Endothelial cell of umbilical vein (primary cell): ENCODE measurements around the gene PRKCD. TPM values are rescaled to one million over a fixed set of nuclear protein-coding genes. Genes with fewer than 3 reads are reported as not detected.

Experiments used
- BruUV-seq: library from RNA; stranded (reverse); fragments of 400-500 nt; replicated peaks from 2 replicates; lab custom pipeline; 2021; lab: Mats Ljungman, UMichigan
- CTCF ChIA-PET: fragments of 300-600, 350-600 bp; sonication (Branson Sonifier 250); formaldehyde crosslinking; loops from one replicate; lab custom pipeline; 2021; ENCODE audit warnings: antibody characterized with exemption, inconsistent platforms; lab: Charles Lee
- POLR2A ChIA-PET: fragments of 300-600, 350-600 bp; sonication (Branson Sonifier 250); formaldehyde crosslinking; loops from one replicate; lab custom pipeline; 2021; ENCODE audit warnings: antibody characterized with exemption, inconsistent platforms; lab: Charles Lee
- DNase-seq: peaks from one replicate; pipeline ENCODE4 v3.0.0-alpha.2; 2011; ENCODE audit warnings: low read depth, low spot score
- FAIRE-seq: peaks from 2 replicates; lab custom pipeline; 2011; peaks lifted over from hg19 to GRCh38; lab: Jason Lieb, UNC
- H2AFZ ChIP-seq: 2 replicates; pipeline ENCODE4 v1.6.0; 2012; ENCODE audit warnings: low read depth, low read length, control low read depth, inconsistent platforms
- H3K27ac ChIP-seq: 2 replicates; pipeline ENCODE4 v1.5.1; 2011; ENCODE audit warnings: low read depth, mild to moderate bottlenecking, control low read depth, low read length, moderate library complexity; ENCODE audit not compliant: insufficient read depth
- H3K27me3 ChIP-seq, 2 experiments: 2 replicates each; pipeline versions ENCODE4 v1.6.0 to v1.6.1; 2011; ENCODE audit warnings: low read length in 2 of 2, mixed read lengths in 1 of 2; ENCODE audit not compliant: control insufficient read depth in 2 of 2, insufficient read depth in 2 of 2
- H3K36me3 ChIP-seq, 2 experiments: 2 replicates in 1 of 2; 3 replicates in 1 of 2; pipeline ENCODE4 v1.5.1; 2011; ENCODE audit warnings: low read length in 2 of 2, mild to moderate bottlenecking in 1 of 2, moderate library complexity in 1 of 2; ENCODE audit not compliant: control insufficient read depth in 2 of 2, insufficient read depth in 2 of 2; ENCODE audit errors: extremely low read depth in 1 of 2
- H3K4me1 ChIP-seq: 3 replicates; pipeline ENCODE4 v1.5.1; 2011; ENCODE audit warnings: mild to moderate bottlenecking, low read length; ENCODE audit not compliant: control insufficient read depth, insufficient read depth; ENCODE audit errors: extremely low read depth
- H3K4me2 ChIP-seq: 2 replicates; pipeline ENCODE4 v1.6.1; 2011; ENCODE audit warnings: low read length, control low read depth, mixed read lengths; ENCODE audit not compliant: insufficient read depth
- H3K4me3 ChIP-seq, 3 experiments: fragments of 200-600 bp in 1 of 3; sonication (generic), shearing (Covaris generic) in 1 of 3; replicated peaks in 1 of 3; 2 replicates each; pipeline ENCODE4 v1.5.1; 2011 to 2016; ENCODE audit warnings: control low read depth in 3 of 3, low read length in 3 of 3, mild to moderate bottlenecking in 2 of 3, inconsistent platforms in 1 of 3, low read depth in 1 of 3, moderate library complexity in 1 of 3; ENCODE audit not compliant: insufficient read depth in 1 of 3
- H3K79me2 ChIP-seq: 2 replicates; pipeline ENCODE4 v1.6.0; 2012; ENCODE audit warnings: low read length, inconsistent platforms; ENCODE audit not compliant: control insufficient read depth, insufficient read depth
- H3K9ac ChIP-seq: replicated peaks from 2 replicates; pipeline ENCODE3; 2011; ENCODE audit warnings: low read length, control low read depth; ENCODE audit not compliant: insufficient read depth; ENCODE audit errors: extremely low read depth
- H3K9me1 ChIP-seq: replicated peaks from 3 replicates; pipeline ENCODE4 v1.6.0; 2011; ENCODE audit warnings: mild to moderate bottlenecking, low read length; ENCODE audit not compliant: control insufficient read depth, insufficient read depth; ENCODE audit errors: extremely low read depth
- H3K9me3 ChIP-seq: replicated peaks from 2 replicates; pipeline ENCODE4 v1.5.1; 2012; ENCODE audit warnings: low read length, inconsistent platforms; ENCODE audit not compliant: control insufficient read depth, insufficient read depth
- H4K20me1 ChIP-seq: replicated peaks from 2 replicates; pipeline ENCODE3; 2011; ENCODE audit warnings: mild to moderate bottlenecking, low read length; ENCODE audit not compliant: control insufficient read depth, insufficient read depth; ENCODE audit errors: extremely low read depth
- EZH2 ChIP-seq: IDR thresholded peaks from 2 replicates; pipeline ENCODE4 v1.6.1; 2012; ENCODE audit warnings: borderline replicate concordance, low read depth, mild to moderate bottlenecking, moderate library complexity, low read length, inconsistent platforms; ENCODE audit not compliant: severe bottlenecking
- FOS ChIP-seq: IDR thresholded peaks from 2 replicates; pipeline ENCODE4 v1.6.1; 2011; ENCODE audit warnings: mild to moderate bottlenecking, low read length, moderate library complexity, borderline replicate concordance; ENCODE audit not compliant: insufficient read depth
- GATA2 ChIP-seq: IDR thresholded peaks from 2 replicates; pipeline ENCODE4 v1.7.0; 2011; ENCODE audit warnings: low read depth, mild to moderate bottlenecking, moderate library complexity, mixed read lengths, low read length; ENCODE audit not compliant: insufficient read length, insufficient read depth
- JUN ChIP-seq: IDR thresholded peaks from 2 replicates; pipeline ENCODE4 v1.6.1; 2011; ENCODE audit warnings: borderline replicate concordance, low read depth; ENCODE audit not compliant: insufficient read length, insufficient read depth
- MYC ChIP-seq: IDR thresholded peaks from one replicate; pipeline ENCODE4 v1.6.1; 2011; ENCODE audit warnings: mild to moderate bottlenecking, low read depth, low read length
- POLR2A ChIP-seq: IDR thresholded peaks from 2 replicates; pipeline ENCODE4 v1.6.1; 2012; ENCODE audit warnings: low read depth, mild to moderate bottlenecking, control low read depth, low read length
- POLR2AphosphoS5 ChIP-seq: IDR thresholded peaks from 2 replicates; pipeline ENCODE4 v1.6.1; 2012; ENCODE audit warnings: low read depth, mild to moderate bottlenecking, control low read depth, low read length, moderate library complexity; ENCODE audit not compliant: insufficient read depth
- dilution Hi-C: fragments of 300-500 bp; cut with MboI; formaldehyde crosslinking; loops from one replicate; pipeline ENCODE4 v1.15.0; 2019; ENCODE audit warnings: low sequenced_read_pairs; ENCODE audit not compliant: extremely low pct_ligation_motif_present
- intact Hi-C: fragments of 100-400 bp; cut with micrococcal nuclease; formaldehyde crosslinking; loops from one replicate; pipeline ENCODE4 v1.10.0; 2022
- polyA plus RNA-seq, 4 experiments: library from polyadenylated mRNA; depleted of rRNA in 3 of 4; stranded (reverse) in 3 of 4; unstranded in 1 of 4; fragments of >200 nt; gene quantifications; 2 replicates each; pipeline versions ENCODE4 v1.2.1 to v1.2.3, GENCODE V29; 2011 to 2012; ENCODE audit warnings: missing spikeins in 1 of 4
- total RNA-seq: library from RNA; stranded (reverse); gene quantifications from 2 replicates; pipeline ENCODE4 v1.2.3, GENCODE V29; 2021
- TF ChIP-seq, protein P1 (sequence below), 2 donors: IDR thresholded peaks; 1 replicate in 1 of 2; 2 replicates in 1 of 2; pipeline ENCODE4 v1.5.1; 2011; ENCODE audit warnings: low read length in 2 of 2, mild to moderate bottlenecking in 2 of 2, moderate library complexity in 2 of 2, control low read depth in 1 of 2, inconsistent platforms in 1 of 2, low read depth in 1 of 2; ENCODE audit not compliant: insufficient read depth in 1 of 2; ENCODE audit errors: extremely low read depth in 1 of 2
- TF ChIP-seq, protein P2 (sequence below): IDR thresholded peaks from 2 replicates; pipeline ENCODE4 v1.6.1; 2011; ENCODE audit not compliant: insufficient read depth, insufficient read length

PRKCD gene
- total and polyA plus RNA-seq, 2 donors (not counting 3 experiments of a cell fraction or from before 2014, with no cell fraction given) = 15.5 to 19.0 TPM

DNA sequence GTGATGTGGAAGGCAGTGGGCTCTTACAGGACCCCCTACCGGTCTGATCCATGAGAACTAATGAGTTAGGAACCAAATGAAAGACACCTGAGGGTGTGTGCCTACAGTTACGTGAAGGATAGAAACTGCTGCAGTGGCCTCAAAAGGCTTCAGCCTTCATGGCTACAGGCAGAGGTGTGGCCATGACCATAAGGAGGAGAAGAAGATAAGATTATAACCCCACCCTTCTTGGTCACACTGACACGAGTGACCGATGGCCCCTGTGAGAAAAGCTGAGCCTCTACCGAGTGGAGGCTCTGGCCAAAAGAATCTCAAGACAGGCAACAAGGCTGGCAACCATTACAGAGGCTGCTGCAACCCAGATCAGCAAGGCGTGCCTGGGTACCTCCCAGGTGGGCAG, 37.1 kb upstream of the PRKCD start:
- Histone ChIP-seq H3K27ac (no peak overlapping the region), H4K20me1 (no peaks in the 10 kb centered on the region), H3K4me1 (peaks cover under 1% of the 10 kb centered on the region), H3K9me3 (no peaks in the 10 kb centered on the region), H2AFZ (no peak overlapping the region), H3K4me2 (no peak overlapping the region), H3K4me3 (no peak overlapping the region), H3K9ac (no peak overlapping the region), H3K27me3 (no peaks in the 10 kb centered on the region), H3K36me3 (peaks cover 7 to 27% of the 10 kb centered on the region in 2 experiments), H3K79me2 (peaks cover 4% of the 10 kb centered on the region), H3K9me1 (no peaks in the 10 kb centered on the region)
- no peak for TF ChIP-seq GATA2
- TF ChIP-seq POLR2AphosphoS5 = no peak
- TF ChIP-seq, protein P1, sequence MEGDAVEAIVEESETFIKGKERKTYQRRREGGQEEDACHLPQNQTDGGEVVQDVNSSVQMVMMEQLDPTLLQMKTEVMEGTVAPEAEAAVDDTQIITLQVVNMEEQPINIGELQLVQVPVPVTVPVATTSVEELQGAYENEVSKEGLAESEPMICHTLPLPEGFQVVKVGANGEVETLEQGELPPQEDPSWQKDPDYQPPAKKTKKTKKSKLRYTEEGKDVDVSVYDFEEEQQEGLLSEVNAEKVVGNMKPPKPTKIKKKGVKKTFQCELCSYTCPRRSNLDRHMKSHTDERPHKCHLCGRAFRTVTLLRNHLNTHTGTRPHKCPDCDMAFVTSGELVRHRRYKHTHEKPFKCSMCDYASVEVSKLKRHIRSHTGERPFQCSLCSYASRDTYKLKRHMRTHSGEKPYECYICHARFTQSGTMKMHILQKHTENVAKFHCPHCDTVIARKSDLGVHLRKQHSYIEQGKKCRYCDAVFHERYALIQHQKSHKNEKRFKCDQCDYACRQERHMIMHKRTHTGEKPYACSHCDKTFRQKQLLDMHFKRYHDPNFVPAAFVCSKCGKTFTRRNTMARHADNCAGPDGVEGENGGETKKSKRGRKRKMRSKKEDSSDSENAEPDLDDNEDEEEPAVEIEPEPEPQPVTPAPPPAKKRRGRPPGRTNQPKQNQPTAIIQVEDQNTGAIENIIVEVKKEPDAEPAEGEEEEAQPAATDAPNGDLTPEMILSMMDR (IDR thresholded peaks at IDR 0.05; ENCODE audit: extremely low read depth in 1 of 2, insufficient read depth in 1 of 2, low read depth in 1 of 2, low read length in 2 of 2) = no peak
- no peak for TF ChIP-seq EZH2
- no peak for TF ChIP-seq MYC
- TF ChIP-seq POLR2A = no peak
- no peak for TF ChIP-seq FOS
- TF ChIP-seq JUN = no peak
- TF ChIP-seq, protein P2, sequence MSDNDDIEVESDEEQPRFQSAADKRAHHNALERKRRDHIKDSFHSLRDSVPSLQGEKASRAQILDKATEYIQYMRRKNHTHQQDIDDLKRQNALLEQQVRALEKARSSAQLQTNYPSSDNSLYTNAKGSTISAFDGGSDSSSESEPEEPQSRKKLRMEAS = no peak
- ChIA-PET CTCF (interaction anchor here (3.1 kb wide), 1 partner anchor 9 kb away, joined by 15 read pairs; no protein-coding TSS in a partner anchor), POLR2A (no interaction called here)
- intact Hi-C loops (no loop called here), dilution Hi-C loops (no loop called here)
- no TSS peak for BruUV-seq
- no peak for DNase-seq
- FAIRE-seq = no peak
